ENCODE data around the gene ATAD3C. TPM values are rescaled to one million over a fixed set of nuclear protein-coding genes. Genes with fewer than 3 reads are reported as not detected.
"Not testable (repeated sequence)": the region's sequence is repeated elsewhere in the genome, so short reads cannot be mapped to it uniquely, and the experiment has no call there.

The ATAD3C gene
- total RNA-seq, 1 donor from 2014 or later = 10.2 TPM

GRCh38 chr1:1479547-1480487 lies 30.3 kb downstream of the ATAD3C start:
- Mint-ChIP-seq H3K27ac (ENCODE audit: unreplicated experiment) (peak overlapping the region; percentile 55), H3K36me3 (ENCODE audit: unreplicated experiment) (peaks cover 4% of the 10 kb centered on the region), H3K9me3 (ENCODE audit: unreplicated experiment) (peaks cover 6% of the 10 kb centered on the region), H3K4me3 (ENCODE audit: unreplicated experiment) (peak overlapping the region; percentile 11), H3K4me1 (ENCODE audit: low read depth, unreplicated experiment) (no peaks in the 10 kb centered on the region), H3K27me3 (ENCODE audit: unreplicated experiment) (peaks cover 5% of the 10 kb centered on the region)
- DNase-seq = no peak
- no peak for TF ChIP-seq CTCF (IDR thresholded peaks at IDR 0.05; ENCODE audit: partially characterized antibody, unreplicated experiment)

GRCh38 chr1:1480488-1480867 lies 31.0 kb downstream of the ATAD3C start:
- not testable (repeated sequence) for H3K9me3 Mint-ChIP-seq (ENCODE audit: unreplicated experiment); H3K4me1 Mint-ChIP-seq (ENCODE audit: low read depth, unreplicated experiment); DNase-seq; H3K27ac Mint-ChIP-seq (ENCODE audit: unreplicated experiment); H3K4me3 Mint-ChIP-seq (ENCODE audit: unreplicated experiment); H3K36me3 Mint-ChIP-seq (ENCODE audit: unreplicated experiment); H3K27me3 Mint-ChIP-seq (ENCODE audit: unreplicated experiment)

DNA sequence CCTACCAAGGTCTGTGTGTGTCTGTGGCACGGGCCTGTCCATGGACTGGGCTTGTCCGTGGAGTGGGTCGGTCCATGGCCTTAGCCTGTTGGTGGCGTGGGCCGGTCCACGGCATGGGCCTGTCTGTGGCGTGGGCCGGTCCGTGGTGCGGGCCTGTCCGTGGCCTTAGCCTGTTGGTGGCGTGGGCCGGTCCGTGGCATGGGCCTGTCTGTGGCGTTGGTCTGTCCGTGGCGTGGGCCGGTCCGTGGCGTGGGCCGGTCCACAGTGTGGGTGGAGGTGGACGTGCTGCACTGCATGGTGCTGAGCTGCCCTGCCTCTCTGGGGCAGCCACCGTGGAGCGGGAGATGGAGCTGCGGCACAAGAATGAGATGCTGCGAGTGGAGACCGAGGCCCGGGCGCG lies 32.3 kb downstream of the ATAD3C start:
- not testable (repeated sequence) for H3K4me3 Mint-ChIP-seq (ENCODE audit: unreplicated experiment); DNase-seq; H3K9me3 Mint-ChIP-seq (ENCODE audit: unreplicated experiment); H3K27ac Mint-ChIP-seq (ENCODE audit: unreplicated experiment); H3K27me3 Mint-ChIP-seq (ENCODE audit: unreplicated experiment); H3K36me3 Mint-ChIP-seq (ENCODE audit: unreplicated experiment); H3K4me1 Mint-ChIP-seq (ENCODE audit: low read depth, unreplicated experiment)

DNA sequence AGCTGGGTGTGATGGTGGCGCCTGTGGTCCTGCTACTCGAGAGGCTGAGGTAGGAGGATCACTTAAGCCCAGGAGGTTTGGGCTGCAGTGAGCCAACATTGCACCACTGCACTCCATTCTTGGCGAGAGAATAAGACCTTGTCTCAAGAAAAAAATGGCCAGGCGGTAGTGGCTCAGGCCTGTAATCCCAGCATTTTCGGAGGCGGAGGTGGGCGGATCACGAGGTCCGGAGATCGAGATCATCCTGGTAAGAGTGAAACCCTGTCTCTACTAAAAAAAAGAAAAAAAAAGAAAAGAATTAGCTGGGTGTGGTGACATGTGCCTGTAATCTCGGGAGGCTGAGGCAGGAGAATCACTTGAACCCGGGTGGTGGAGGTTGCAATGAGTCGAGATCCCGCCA lies 33.4 kb downstream of the ATAD3C start:
- Mint-ChIP-seq H3K4me3 (ENCODE audit: unreplicated experiment) (no peak overlapping the region), H3K27me3 (ENCODE audit: unreplicated experiment) (no peaks in the 10 kb centered on the region), H3K4me1 (ENCODE audit: low read depth, unreplicated experiment) (no peaks in the 10 kb centered on the region), H3K9me3 (ENCODE audit: unreplicated experiment) (peaks cover 5% of the 10 kb centered on the region), H3K27ac (ENCODE audit: unreplicated experiment) (no peak overlapping the region), H3K36me3 (ENCODE audit: unreplicated experiment) (peaks cover 4% of the 10 kb centered on the region)
- DNase-seq = no peak
- no peak for TF ChIP-seq CTCF (IDR thresholded peaks at IDR 0.05; ENCODE audit: partially characterized antibody, unreplicated experiment)

DNA sequence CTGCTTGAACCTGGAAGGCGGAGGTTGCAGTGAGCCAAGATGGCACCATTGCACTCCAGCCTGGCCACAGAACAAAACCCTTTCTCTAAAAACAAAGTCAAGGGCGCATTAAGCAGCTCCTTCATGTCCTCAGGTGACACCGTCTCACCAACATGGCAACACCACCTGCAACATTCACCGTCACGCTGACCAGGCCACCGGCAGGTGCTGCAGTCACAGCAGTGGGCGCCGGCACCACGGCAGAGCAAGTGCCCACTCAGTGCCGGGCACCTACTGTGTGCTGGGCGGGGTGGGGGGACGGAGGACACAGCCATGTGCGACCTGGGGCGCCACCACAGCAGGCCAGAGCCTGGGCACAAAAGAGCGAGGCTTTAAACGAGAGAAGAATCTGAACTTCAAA lies 34.2 kb downstream of the ATAD3C start:
- peaks cover 5% of the 10 kb centered on the region for H3K9me3 Mint-ChIP-seq (ENCODE audit: unreplicated experiment)
- no peak overlapping the region for H3K27ac Mint-ChIP-seq (ENCODE audit: unreplicated experiment)
- H3K4me1 Mint-ChIP-seq (ENCODE audit: low read depth, unreplicated experiment) = no peaks in the 10 kb centered on the region
- no peaks in the 10 kb centered on the region for H3K27me3 Mint-ChIP-seq (ENCODE audit: unreplicated experiment)
- peaks cover 4% of the 10 kb centered on the region for H3K36me3 Mint-ChIP-seq (ENCODE audit: unreplicated experiment)
- DNase-seq = no peak
- no peak for TF ChIP-seq CTCF (IDR thresholded peaks at IDR 0.05; ENCODE audit: partially characterized antibody, unreplicated experiment)
- H3K4me3 Mint-ChIP-seq (ENCODE audit: unreplicated experiment) = no peak overlapping the region

DNA sequence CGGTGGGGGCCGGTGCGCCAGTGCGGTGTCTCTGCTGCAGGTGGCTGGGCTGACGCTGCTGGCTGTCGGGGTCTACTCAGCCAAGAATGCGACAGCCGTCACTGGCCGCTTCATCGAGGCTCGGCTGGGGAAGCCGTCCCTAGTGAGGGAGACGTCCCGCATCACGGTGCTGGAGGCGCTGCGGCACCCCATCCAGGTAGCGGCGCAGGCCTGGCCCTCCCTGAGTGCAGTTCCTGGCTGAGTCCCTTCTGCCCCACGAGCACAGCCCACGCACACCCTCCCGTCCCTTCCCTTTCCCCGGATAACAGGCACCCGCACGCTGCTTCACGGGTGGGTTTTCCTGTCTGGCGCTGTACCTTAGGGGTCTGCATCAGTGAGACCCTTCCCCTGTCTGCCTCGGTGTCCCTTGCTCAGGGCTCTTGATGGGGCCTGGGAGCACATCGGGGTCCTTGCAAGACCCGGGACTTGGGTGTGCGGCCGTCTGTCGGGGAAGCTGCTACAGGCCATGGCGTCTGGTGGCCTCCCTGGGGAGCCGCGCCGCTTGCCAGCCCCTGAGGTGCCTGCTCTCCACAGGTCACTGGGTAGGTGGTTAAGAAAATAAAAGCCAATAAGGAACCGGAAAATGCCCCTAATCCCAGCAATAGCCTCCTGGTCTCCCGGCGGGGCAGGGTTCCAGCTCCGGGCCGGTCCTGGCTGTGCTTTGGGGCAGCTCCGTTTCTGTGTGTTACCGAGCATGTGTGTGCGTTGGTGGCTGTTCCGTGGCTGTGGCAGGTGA lies 35.7 kb downstream of the ATAD3C start:
- not testable (repeated sequence) for H3K36me3 Mint-ChIP-seq (ENCODE audit: unreplicated experiment); H3K4me3 Mint-ChIP-seq (ENCODE audit: unreplicated experiment); H3K4me1 Mint-ChIP-seq (ENCODE audit: low read depth, unreplicated experiment); H3K27me3 Mint-ChIP-seq (ENCODE audit: unreplicated experiment); DNase-seq; H3K27ac Mint-ChIP-seq (ENCODE audit: unreplicated experiment); H3K9me3 Mint-ChIP-seq (ENCODE audit: unreplicated experiment)

DNA sequence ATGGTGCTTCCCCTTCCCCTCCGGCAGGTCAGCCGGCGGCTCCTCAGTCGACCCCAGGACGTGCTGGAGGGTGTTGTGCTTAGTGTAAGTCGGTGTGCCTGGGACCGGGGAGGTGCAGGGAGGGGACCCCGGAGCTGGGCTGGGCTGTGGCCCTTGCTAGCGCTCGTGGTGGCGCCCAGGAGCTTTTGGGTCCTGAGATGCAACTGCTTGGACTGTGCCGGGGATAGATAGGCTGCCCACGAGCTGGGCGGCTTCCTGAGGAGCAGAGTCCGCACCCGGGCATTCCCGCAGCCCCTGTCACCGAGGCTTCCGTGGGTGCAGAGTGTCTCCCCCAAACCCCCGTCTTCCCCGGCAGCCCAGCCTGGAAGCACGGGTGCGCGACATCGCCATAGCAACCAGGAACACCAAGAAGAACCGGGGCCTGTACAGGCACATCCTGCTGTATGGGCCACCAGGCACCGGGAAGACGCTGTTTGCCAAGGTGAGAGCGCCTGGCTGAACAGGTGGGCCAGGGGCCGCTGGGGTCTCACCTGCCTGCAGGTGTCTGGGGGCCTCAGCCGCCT lies 36.3 kb downstream of the ATAD3C start:
- H3K4me3 Mint-ChIP-seq (ENCODE audit: unreplicated experiment); H3K27me3 Mint-ChIP-seq (ENCODE audit: unreplicated experiment); DNase-seq; H3K4me1 Mint-ChIP-seq (ENCODE audit: low read depth, unreplicated experiment); H3K36me3 Mint-ChIP-seq (ENCODE audit: unreplicated experiment); H3K27ac Mint-ChIP-seq (ENCODE audit: unreplicated experiment); H3K9me3 Mint-ChIP-seq (ENCODE audit: unreplicated experiment): not testable (repeated sequence)

Measured in glutamatergic neuron (in vitro differentiated cells).